OCI-LY1 (cell line): Measurements from ENCODE around the gene RMI2.

Experiments used
- H2AFZ ChIP-seq: fragments of 200-600 bp; sonication (generic), shearing (Covaris generic); 2 replicates; pipeline ENCODE4 v1.6.0; 2014; ENCODE audit warnings: antibody characterized with exemption, mild to moderate bottlenecking, low read length
- H3F3A ChIP-seq: fragments of 200-600 bp; sonication (generic), shearing (Covaris generic); 2 replicates; pipeline ENCODE4 v1.6.0; 2014; ENCODE audit warnings: mild to moderate bottlenecking, antibody characterized with exemption, low read length, moderate library complexity; ENCODE audit not compliant: insufficient read depth
- H3K27ac ChIP-seq: fragments of 200-600 bp; sonication (generic); 2 replicates; pipeline ENCODE4 v1.5.1; 2014; ENCODE audit warnings: low read length, mixed run types, mild to moderate bottlenecking, low read depth; ENCODE audit not compliant: poor library complexity, severe bottlenecking
- H3K27me3 ChIP-seq: fragments of 200-600 bp; sonication (generic); 2 replicates; pipeline ENCODE4 v1.6.0; 2014; ENCODE audit warnings: antibody characterized with exemption, mild to moderate bottlenecking, low read length, moderate library complexity; ENCODE audit not compliant: insufficient read depth
- H3K36me3 ChIP-seq: fragments of 200-600 bp; sonication (generic); 2 replicates; pipeline ENCODE4 v1.6.1; 2014; ENCODE audit warnings: mild to moderate bottlenecking, antibody characterized with exemption, low read length, moderate library complexity, mixed read lengths; ENCODE audit not compliant: insufficient read depth
- H3K4me1 ChIP-seq: fragments of 200-600 bp; sonication (generic); 2 replicates; pipeline ENCODE4 v1.5.1; 2014; ENCODE audit warnings: mild to moderate bottlenecking, low read length, moderate library complexity; ENCODE audit not compliant: insufficient read depth, severe bottlenecking
- H3K4me2 ChIP-seq: fragments of 200-600 bp; sonication (generic), shearing (Covaris generic); 2 replicates; pipeline ENCODE4 v1.6.1; 2014; ENCODE audit warnings: low read length
- H3K4me3 ChIP-seq: fragments of 200-600 bp; sonication (generic); 2 replicates; pipeline ENCODE4 v1.5.1; 2014; ENCODE audit warnings: low read length, low read depth, mild to moderate bottlenecking, mixed read lengths; ENCODE audit not compliant: poor library complexity, severe bottlenecking
- H3K79me2 ChIP-seq: fragments of 200-600 bp; shearing (Covaris generic); 2 replicates; pipeline ENCODE4 v1.6.1; 2016; ENCODE audit warnings: mixed run types, low read length, mixed read lengths; ENCODE audit not compliant: insufficient read depth
- H3K9ac ChIP-seq: fragments of 200-600 bp; sonication (generic), shearing (Covaris generic); 2 replicates; pipeline ENCODE4 v1.6.1; 2014; ENCODE audit warnings: mild to moderate bottlenecking, low read length, mixed read lengths
- H3K9me2 ChIP-seq: fragments of 200-600 bp; sonication (generic), shearing (Covaris generic); 2 replicates; pipeline ENCODE4 v1.6.1; 2014; ENCODE audit warnings: low read depth, mild to moderate bottlenecking, low read length, mixed read lengths
- H3K9me3 ChIP-seq: fragments of 200-600 bp; shearing (Covaris generic); 2 replicates; pipeline ENCODE4 v1.6.1; 2014; ENCODE audit warnings: low read length, mixed read lengths
- H4K20me1 ChIP-seq: fragments of 200-600 bp; sonication (generic), shearing (Covaris generic); 2 replicates; pipeline ENCODE4 v1.6.0; 2016; ENCODE audit warnings: mild to moderate bottlenecking, low read length; ENCODE audit not compliant: insufficient read depth
- EZH2 ChIP-seq: fragments of 200-600 bp; sonication (generic), shearing (Covaris generic); IDR thresholded peaks from 2 replicates; pipeline ENCODE4 v1.8.0; 2017; ENCODE audit warnings: borderline replicate concordance, mixed run types, mild to moderate bottlenecking, antibody characterized with exemption, low read length, moderate library complexity, mixed read lengths
- TF ChIP-seq, protein P1 (sequence below): fragments of 200-600 bp; sonication (generic), shearing (Covaris generic); IDR thresholded peaks from 2 replicates; pipeline ENCODE4 v1.5.1; 2017; ENCODE audit warnings: mild to moderate bottlenecking, antibody characterized with exemption, low read length, moderate library complexity, mixed read lengths

Gene RMI2

DNA sequence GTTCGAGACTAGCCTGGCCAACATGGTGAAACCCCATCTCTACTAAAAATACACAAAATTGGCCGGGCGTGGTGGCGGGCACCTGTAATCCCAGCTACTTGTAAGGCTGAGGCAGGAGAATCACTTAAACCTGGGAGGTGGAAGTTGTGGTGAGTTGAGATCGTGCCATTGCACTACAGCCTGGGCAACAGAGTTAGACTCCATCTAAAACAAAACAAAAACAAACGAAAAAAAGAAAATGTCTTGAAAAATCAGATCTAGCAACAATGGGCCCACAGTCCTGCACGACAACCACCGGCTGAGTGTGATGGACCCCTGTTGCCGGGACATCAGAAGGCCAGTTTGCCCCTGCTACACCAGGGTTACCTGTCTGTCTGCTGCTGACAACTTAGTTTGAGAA lies 3.9 kb upstream of the RMI2 start:
- no peak overlapping the region for H2AFZ ChIP-seq

DNA sequence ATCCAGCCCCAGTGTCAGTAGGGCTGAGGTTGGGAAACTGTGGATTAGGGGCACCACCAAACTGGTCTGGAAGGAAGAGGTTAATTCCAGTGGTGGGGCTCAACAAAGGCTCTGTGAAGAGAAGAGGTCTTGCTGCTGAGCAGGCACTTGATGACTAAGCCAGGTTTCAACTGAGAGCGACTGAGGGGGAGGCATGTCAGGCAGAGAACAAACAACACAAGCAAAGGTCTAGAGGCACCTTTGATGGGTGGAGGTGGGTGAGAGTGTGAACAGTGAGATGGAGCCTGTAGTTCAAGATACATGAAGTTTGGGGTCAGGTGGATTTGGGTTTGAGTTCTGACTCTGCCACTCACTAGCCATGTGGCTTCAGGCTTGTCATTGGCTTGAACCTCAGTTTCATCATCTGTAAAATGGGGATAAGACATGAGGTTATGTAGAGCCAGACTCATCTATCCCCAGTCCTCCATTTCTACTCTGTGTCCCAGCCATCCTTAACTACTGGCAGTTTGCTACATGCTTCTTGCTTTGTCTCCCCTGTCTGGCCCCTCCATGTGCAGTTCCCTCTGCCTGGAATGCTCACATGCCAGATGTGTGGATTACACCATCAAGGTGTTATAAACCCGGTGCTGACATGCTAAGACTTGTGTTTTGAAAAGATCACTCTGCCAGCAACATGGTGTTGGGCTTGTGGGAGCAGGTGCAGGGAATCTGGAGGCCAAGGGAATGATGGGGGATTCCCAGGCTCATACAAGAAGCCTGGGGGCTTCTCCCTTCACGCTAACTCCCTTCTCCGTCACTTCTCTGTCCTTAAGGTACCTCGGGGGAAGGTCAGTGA lies 3.0 kb upstream of the RMI2 start:
- Histone ChIP-seq H3F3A (no peaks in the 10 kb centered on the region), H3K4me1 (peaks cover 31% of the 10 kb centered on the region), H3K4me3 (no peak overlapping the region), H3K9me2 (no peaks in the 10 kb centered on the region), H3K27me3 (no peaks in the 10 kb centered on the region), H2AFZ (no peak overlapping the region), H4K20me1 (no peaks in the 10 kb centered on the region), H3K36me3 (no peaks in the 10 kb centered on the region), H3K4me2 (no peak overlapping the region), H3K27ac (no peak overlapping the region), H3K9ac (no peak overlapping the region), H3K9me3 (no peaks in the 10 kb centered on the region), H3K79me2 (no peaks in the 10 kb centered on the region)
- TF ChIP-seq, protein P1, sequence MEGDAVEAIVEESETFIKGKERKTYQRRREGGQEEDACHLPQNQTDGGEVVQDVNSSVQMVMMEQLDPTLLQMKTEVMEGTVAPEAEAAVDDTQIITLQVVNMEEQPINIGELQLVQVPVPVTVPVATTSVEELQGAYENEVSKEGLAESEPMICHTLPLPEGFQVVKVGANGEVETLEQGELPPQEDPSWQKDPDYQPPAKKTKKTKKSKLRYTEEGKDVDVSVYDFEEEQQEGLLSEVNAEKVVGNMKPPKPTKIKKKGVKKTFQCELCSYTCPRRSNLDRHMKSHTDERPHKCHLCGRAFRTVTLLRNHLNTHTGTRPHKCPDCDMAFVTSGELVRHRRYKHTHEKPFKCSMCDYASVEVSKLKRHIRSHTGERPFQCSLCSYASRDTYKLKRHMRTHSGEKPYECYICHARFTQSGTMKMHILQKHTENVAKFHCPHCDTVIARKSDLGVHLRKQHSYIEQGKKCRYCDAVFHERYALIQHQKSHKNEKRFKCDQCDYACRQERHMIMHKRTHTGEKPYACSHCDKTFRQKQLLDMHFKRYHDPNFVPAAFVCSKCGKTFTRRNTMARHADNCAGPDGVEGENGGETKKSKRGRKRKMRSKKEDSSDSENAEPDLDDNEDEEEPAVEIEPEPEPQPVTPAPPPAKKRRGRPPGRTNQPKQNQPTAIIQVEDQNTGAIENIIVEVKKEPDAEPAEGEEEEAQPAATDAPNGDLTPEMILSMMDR, result no peak
- no peak for TF ChIP-seq EZH2

More for the DNA sequence above, 3.9 kb upstream of the RMI2 start:
- no peak overlapping the region for H3K9ac ChIP-seq
- peaks cover 22% of the 10 kb centered on the region for H3K4me1 ChIP-seq
- H3K4me2 ChIP-seq, result no peak overlapping the region
- no peak overlapping the region for H3K27ac ChIP-seq
- H3K9me2 ChIP-seq, result no peaks in the 10 kb centered on the region
- H3K79me2 ChIP-seq, result no peaks in the 10 kb centered on the region
- no peaks in the 10 kb centered on the region for H4K20me1 ChIP-seq
- no peaks in the 10 kb centered on the region for H3K9me3 ChIP-seq
- no peaks in the 10 kb centered on the region for H3K36me3 ChIP-seq
- no peaks in the 10 kb centered on the region for H3K27me3 ChIP-seq
- H3K4me3 ChIP-seq, result no peak overlapping the region
- no peaks in the 10 kb centered on the region for H3F3A ChIP-seq
- no peak for TF ChIP-seq EZH2
- TF ChIP-seq, protein P1, result no peak

DNA sequence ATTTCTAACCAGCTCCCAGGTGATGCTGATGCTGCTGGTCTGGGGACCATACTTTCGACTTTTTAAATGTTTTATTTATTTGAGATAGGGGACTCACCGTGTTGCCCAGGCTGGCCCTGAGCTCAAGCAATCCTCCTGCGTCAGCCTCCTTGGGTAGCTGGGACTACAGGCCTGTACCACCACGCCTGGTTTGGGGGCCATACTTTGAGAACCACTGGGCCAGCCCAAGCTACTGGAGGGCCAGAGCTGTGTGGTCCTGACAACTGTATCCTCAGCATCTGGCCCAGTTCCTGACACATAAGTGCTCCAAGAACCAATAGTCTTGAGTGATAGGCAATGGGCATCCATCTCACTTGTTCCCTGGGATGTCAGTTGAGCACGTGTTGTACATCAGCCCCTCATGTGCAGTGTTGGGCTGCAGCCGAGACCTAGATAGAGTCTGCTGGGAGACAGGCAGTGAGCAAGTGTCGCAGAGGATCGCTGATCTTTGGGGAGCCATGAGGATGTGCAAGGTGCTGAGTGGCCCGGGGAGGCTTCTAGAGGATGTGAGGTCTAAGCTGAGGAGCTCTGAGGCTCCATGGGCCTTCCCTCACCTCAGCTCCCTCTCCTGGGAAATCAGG lies 1.6 kb downstream of the RMI2 start:
- Histone ChIP-seq H3K9ac (peak overlapping the region; percentile 95; the same call in 1 of the 2 replicates), H3K27me3 (no peaks in the 10 kb centered on the region), H3K4me2 (peak overlapping the region; percentile 99), H3F3A (no peaks in the 10 kb centered on the region), H3K27ac (peak overlapping the region; percentile 37), H3K4me1 (peaks cover 57% of the 10 kb centered on the region), H3K79me2 (no peaks in the 10 kb centered on the region), H3K9me2 (no peaks in the 10 kb centered on the region), H3K9me3 (no peaks in the 10 kb centered on the region), H4K20me1 (no peaks in the 10 kb centered on the region), H3K36me3 (0 out of 2 replicates have a peak, but pooled peaks cover 7% of the 10 kb centered on the region), H2AFZ (no peak overlapping the region), H3K4me3 (peak overlapping the region; percentile 95)
- TF ChIP-seq EZH2, result no peak
- TF ChIP-seq, protein P1, result no peak
